H1 (cell line): ENCODE results near the gene ADCY5.

Experiments
- CEBPB ChIP-seq: IDR thresholded peaks from 2 replicates; pipeline ENCODE4 v1.6.1; 2012; ENCODE audit warnings: low read depth, low read length
- CHD2 ChIP-seq: IDR thresholded peaks from 2 replicates; pipeline ENCODE4 v1.6.1; 2012; ENCODE audit warnings: low read length, improper control_type of control experiment
- CTCF ChIP-seq, 3 experiments: IDR thresholded peaks; 1 replicate in 2 of 3; 2 replicates in 1 of 3; pipeline versions ENCODE4 v1.5.1 to v1.6.1; 2011; ENCODE audit warnings: low read length in 3 of 3, mild to moderate bottlenecking in 3 of 3, inconsistent platforms in 2 of 3, low read depth in 1 of 3, moderate library complexity in 1 of 3; ENCODE audit not compliant: insufficient read depth in 1 of 3; ENCODE audit errors: control extremely low read depth in 1 of 3
- EZH2 ChIP-seq: fragments of 200-600 bp; sonication (generic); IDR thresholded peaks from 2 replicates; pipeline ENCODE4 v1.7.1; 2012; ENCODE audit warnings: low read depth, mild to moderate bottlenecking, moderate library complexity, low read length, inconsistent platforms; ENCODE audit not compliant: severe bottlenecking
- JUN ChIP-seq: IDR thresholded peaks from 2 replicates; pipeline ENCODE4 v1.6.1; 2011; ENCODE audit warnings: low read depth, mild to moderate bottlenecking, improper control_type of control experiment, low read length
- MAFK ChIP-seq: IDR thresholded peaks from 2 replicates; pipeline ENCODE4 v1.6.1; 2012; ENCODE audit warnings: low read depth, mild to moderate bottlenecking, improper control_type of control experiment, low read length
- POLR2A ChIP-seq, 2 experiments: IDR thresholded peaks; 1 replicate in 1 of 2; 2 replicates in 1 of 2; pipeline ENCODE4 v1.6.1; 2011; ENCODE audit warnings: low read depth in 2 of 2, low read length in 2 of 2, mild to moderate bottlenecking in 2 of 2; ENCODE audit errors: control extremely low read depth in 1 of 2
- POU5F1 ChIP-seq: IDR thresholded peaks from 2 replicates; pipeline ENCODE4 v1.6.1; 2011; ENCODE audit warnings: low read depth, mild to moderate bottlenecking, low read length, moderate library complexity
- SIX5 ChIP-seq: IDR thresholded peaks from 2 replicates; pipeline ENCODE4 v1.6.1; 2011; ENCODE audit warnings: mild to moderate bottlenecking, low read depth, low read length
- SP1 ChIP-seq: IDR thresholded peaks from 2 replicates; pipeline ENCODE4 v1.6.1; 2011; ENCODE audit warnings: low read depth, low read length
- SP2 ChIP-seq: IDR thresholded peaks from 2 replicates; pipeline ENCODE4 v1.6.1; 2012; ENCODE audit warnings: mild to moderate bottlenecking, low read length, inconsistent platforms
- SRF ChIP-seq: IDR thresholded peaks from 2 replicates; pipeline ENCODE4 v1.6.1; 2011; ENCODE audit warnings: mild to moderate bottlenecking, low read depth, low read length, moderate library complexity

GRCh38 chr3:123295171-123295900, 153.6 kb downstream of the ADCY5 start:
- no peak for TF ChIP-seq CEBPB
- no peak for TF ChIP-seq SIX5
- no peak for TF ChIP-seq SP2
- TF ChIP-seq CTCF (IDR thresholded peaks at IDR 0.05; ENCODE audit: control extremely low read depth in 1 of 3, insufficient read depth in 1 of 3, low read depth in 1 of 3, low read length in 3 of 3): peak in 1 of 3 experiments; percentile 33; a peak in 1 of 4 replicates
- no peak for TF ChIP-seq CHD2
- no peak for TF ChIP-seq POU5F1
- TF ChIP-seq POLR2A (IDR thresholded peaks at IDR 0.05; ENCODE audit: control extremely low read depth in 1 of 2, low read depth in 2 of 2, low read length in 2 of 2): no peak
- no peak for TF ChIP-seq MAFK
- no peak for TF ChIP-seq EZH2
- no peak for TF ChIP-seq SRF
- TF ChIP-seq JUN: no peak
- TF ChIP-seq SP1: no peak
